Measurements from ENCODE around the gene RIMBP2. TPM values are rescaled to one million over a fixed set of nuclear protein-coding genes. Genes with fewer than 3 reads are reported as not detected.

RIMBP2 gene
- total RNA-seq, 2 experiments from 2014 or later = not detected

DNA sequence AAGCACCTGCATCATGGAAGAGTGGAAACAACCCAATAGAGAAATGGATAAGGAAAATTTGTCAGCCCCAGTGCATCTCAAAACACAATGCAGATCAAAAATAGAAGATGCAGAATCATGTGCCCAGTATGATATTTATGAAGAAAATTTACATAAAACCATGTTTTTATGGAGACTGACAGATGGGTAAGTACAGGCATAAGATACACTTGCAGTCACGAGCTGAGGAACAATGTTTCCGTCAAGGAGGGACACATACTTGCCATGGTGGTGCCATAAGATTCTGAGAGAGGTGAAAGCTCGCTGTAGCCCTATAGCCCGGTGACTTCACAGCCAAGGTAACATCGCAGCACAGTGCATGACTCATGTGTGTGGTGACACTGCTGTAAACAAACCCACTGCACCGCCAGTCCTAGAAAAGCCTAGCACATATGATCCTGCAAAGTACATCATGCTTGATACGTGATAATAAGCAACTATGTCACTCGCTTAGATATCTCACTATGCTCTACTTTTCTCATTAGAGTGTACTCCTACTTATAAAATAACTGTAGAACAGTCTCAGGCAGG lies 112.6 kb downstream of the RIMBP2 start:
- ATAC-seq (ENCODE audit: poor library complexity) = no peak
- no peak for DNase-seq
- no peak overlapping the region for H3K4me3 Mint-ChIP-seq
- ChIA-PET CTCF (no interaction called here), POLR2A (no interaction called here)
- no peaks in the 10 kb centered on the region for H3K9me3 Mint-ChIP-seq
- Histone ChIP-seq H3K9me3 (ENCODE audit: control insufficient read depth in 1 of 2, insufficient read depth in 1 of 2, low read length in 2 of 2) (peaks cover 0 to 4% of the 10 kb centered on the region in 2 experiments), H3K4me1 (ENCODE audit: insufficient read depth, low read length) (no peaks in the 10 kb centered on the region), H3K27me3 (ENCODE audit: control insufficient read depth in 1 of 2, insufficient read depth in 2 of 2, low read length in 2 of 2) (no peaks in the 10 kb centered on the region), H3K4me3 (ENCODE audit: low read length) (no peak overlapping the region), H3K27ac (ENCODE audit: low read depth in 1 of 2, low read length in 2 of 2) (no peak overlapping the region), H3K36me3 (ENCODE audit: insufficient read depth, low read length) (no peaks in the 10 kb centered on the region)
- TF ChIP-seq, protein P1, sequence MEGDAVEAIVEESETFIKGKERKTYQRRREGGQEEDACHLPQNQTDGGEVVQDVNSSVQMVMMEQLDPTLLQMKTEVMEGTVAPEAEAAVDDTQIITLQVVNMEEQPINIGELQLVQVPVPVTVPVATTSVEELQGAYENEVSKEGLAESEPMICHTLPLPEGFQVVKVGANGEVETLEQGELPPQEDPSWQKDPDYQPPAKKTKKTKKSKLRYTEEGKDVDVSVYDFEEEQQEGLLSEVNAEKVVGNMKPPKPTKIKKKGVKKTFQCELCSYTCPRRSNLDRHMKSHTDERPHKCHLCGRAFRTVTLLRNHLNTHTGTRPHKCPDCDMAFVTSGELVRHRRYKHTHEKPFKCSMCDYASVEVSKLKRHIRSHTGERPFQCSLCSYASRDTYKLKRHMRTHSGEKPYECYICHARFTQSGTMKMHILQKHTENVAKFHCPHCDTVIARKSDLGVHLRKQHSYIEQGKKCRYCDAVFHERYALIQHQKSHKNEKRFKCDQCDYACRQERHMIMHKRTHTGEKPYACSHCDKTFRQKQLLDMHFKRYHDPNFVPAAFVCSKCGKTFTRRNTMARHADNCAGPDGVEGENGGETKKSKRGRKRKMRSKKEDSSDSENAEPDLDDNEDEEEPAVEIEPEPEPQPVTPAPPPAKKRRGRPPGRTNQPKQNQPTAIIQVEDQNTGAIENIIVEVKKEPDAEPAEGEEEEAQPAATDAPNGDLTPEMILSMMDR (IDR thresholded peaks at IDR 0.05) = no peak
- H3K36me3 Mint-ChIP-seq (ENCODE audit: low read depth) = no peaks in the 10 kb centered on the region
- no peak overlapping the region for H3K27ac Mint-ChIP-seq
- no peaks in the 10 kb centered on the region for H3K27me3 Mint-ChIP-seq
- no peaks in the 10 kb centered on the region for H3K4me1 Mint-ChIP-seq (ENCODE audit: low read depth)
- intact Hi-C loops (cut with DNase I, micrococcal nuclease) = no loop called here

DNA sequence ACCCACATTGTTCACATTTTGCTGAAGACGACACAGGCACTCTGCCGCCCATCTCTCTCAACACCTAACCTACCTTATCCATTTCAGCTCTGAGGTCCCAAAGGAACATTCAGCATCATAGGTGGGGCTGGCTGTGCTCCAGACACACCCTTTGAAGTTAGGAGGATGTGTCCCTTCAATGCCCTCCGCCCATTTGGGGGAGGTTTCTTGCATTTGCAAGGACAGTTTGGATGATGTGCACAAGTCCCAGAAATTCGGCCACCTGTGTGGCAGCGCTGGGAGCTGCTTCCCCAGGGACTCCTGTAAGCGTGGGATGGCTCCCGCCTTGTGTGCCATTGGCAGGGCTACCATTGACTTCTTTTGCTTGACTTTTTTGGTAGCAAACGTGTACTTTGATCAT lies 113.8 kb downstream of the RIMBP2 start:
- Histone ChIP-seq H3K27ac (ENCODE audit: low read depth in 1 of 2, low read length in 2 of 2) (no peak overlapping the region), H3K4me3 (ENCODE audit: low read length) (no peak overlapping the region), H3K36me3 (ENCODE audit: insufficient read depth, low read length) (no peaks in the 10 kb centered on the region), H3K4me1 (ENCODE audit: insufficient read depth, low read length) (no peaks in the 10 kb centered on the region), H3K27me3 (ENCODE audit: control insufficient read depth in 1 of 2, insufficient read depth in 2 of 2, low read length in 2 of 2) (no peaks in the 10 kb centered on the region), H3K9me3 (ENCODE audit: control insufficient read depth in 1 of 2, insufficient read depth in 1 of 2, low read length in 2 of 2) (peaks cover 0 to 9% of the 10 kb centered on the region in 2 experiments)
- no peaks in the 10 kb centered on the region for H3K27me3 Mint-ChIP-seq
- H3K9me3 Mint-ChIP-seq = peaks cover 6% of the 10 kb centered on the region
- H3K36me3 Mint-ChIP-seq (ENCODE audit: low read depth) = no peaks in the 10 kb centered on the region
- CTCF ChIA-PET = no interaction called here
- H3K27ac Mint-ChIP-seq = no peak overlapping the region
- POLR2A ChIA-PET = no interaction called here
- H3K4me1 Mint-ChIP-seq (ENCODE audit: low read depth) = no peaks in the 10 kb centered on the region
- TF ChIP-seq, protein P1 (IDR thresholded peaks at IDR 0.05) = no peak
- intact Hi-C loops (cut with DNase I, micrococcal nuclease) = no loop called here
- no peak for DNase-seq
- no peak overlapping the region for H3K4me3 Mint-ChIP-seq
- no peak for ATAC-seq (ENCODE audit: poor library complexity)

DNA sequence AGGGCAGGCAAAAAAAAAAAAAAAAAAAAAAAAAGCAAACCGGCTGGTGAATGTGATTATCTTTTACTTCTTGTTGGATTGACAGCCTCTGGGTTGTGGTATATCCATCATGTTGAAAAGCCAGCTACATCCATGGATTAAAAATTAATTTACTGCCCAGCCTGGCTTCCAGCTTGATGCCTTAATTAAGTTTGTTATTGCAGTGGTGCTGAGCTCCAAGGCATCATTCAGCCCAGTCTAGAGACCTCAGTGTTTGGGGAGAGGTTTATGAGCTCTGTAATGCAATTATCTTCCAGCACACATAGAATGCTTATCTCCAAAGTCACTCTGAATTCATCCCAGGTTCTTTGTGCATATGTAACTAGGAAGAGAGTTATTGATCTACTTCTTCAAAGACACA lies 114.8 kb downstream of the RIMBP2 start:
- no peaks in the 10 kb centered on the region for H3K4me1 ChIP-seq (ENCODE audit: insufficient read depth, low read length)
- peaks cover 6% of the 10 kb centered on the region for H3K9me3 Mint-ChIP-seq
- TF ChIP-seq, protein P1 (IDR thresholded peaks at IDR 0.05) = no peak
- ATAC-seq (ENCODE audit: poor library complexity) (no peak), DNase-seq (no peak)
- ChIA-PET CTCF (interaction anchor here (0.5 kb wide), 1 partner anchor 12 kb away, joined by 3 read pairs; no protein-coding TSS in a partner anchor), POLR2A (no interaction called here)
- no peak overlapping the region for H3K27ac ChIP-seq (ENCODE audit: low read depth in 1 of 2, low read length in 2 of 2)
- intact Hi-C loops (cut with DNase I, micrococcal nuclease) = no loop called here
- no peaks in the 10 kb centered on the region for H3K36me3 ChIP-seq (ENCODE audit: insufficient read depth, low read length)
- H3K9me3 ChIP-seq (ENCODE audit: control insufficient read depth in 1 of 2, insufficient read depth in 1 of 2, low read length in 2 of 2) = peaks cover 0 to 11% of the 10 kb centered on the region in 2 experiments
- H3K36me3 Mint-ChIP-seq (ENCODE audit: low read depth) = no peaks in the 10 kb centered on the region
- H3K27me3 Mint-ChIP-seq = no peaks in the 10 kb centered on the region
- H3K4me3 ChIP-seq (ENCODE audit: low read length) = no peak overlapping the region
- H3K4me1 Mint-ChIP-seq (ENCODE audit: low read depth) = no peaks in the 10 kb centered on the region
- H3K27ac Mint-ChIP-seq = no peak overlapping the region
- no peak overlapping the region for H3K4me3 Mint-ChIP-seq
- H3K27me3 ChIP-seq (ENCODE audit: control insufficient read depth in 1 of 2, insufficient read depth in 2 of 2, low read length in 2 of 2) = no peaks in the 10 kb centered on the region
